Anterior cingulate cortex (tissue), 58 donors: ENCODE measurements around the gene HAP1.

Experiments
- DNase-seq, 58 donors: peaks; one replicate each; lab custom pipeline; 2025; lab: John Stamatoyannopoulos, UW

Gene HAP1

GRCh38 chr17:41766135-41766534 is 31.7 kb upstream of the HAP1 start:
- DNase-seq: no peak

- DNase-seq: no peak
Observed at GRCh38 chr17:41763327-41763726, 28.9 kb upstream of the HAP1 start.

GRCh38 chr17:41762841-41763240 is 28.4 kb upstream of the HAP1 start:
- DNase-seq: no peak

- no peak for DNase-seq
Observed at GRCh38 chr17:41762391-41762790, 27.9 kb upstream of the HAP1 start.

GRCh38 chr17:41760878-41761277 is 26.4 kb upstream of the HAP1 start:
- no peak for DNase-seq

- DNase-seq: no peak
Observed at GRCh38 chr17:41758601-41759000, 24.2 kb upstream of the HAP1 start.

GRCh38 chr17:41754066-41754465 is 19.6 kb upstream of the HAP1 start:
- DNase-seq: no peak

GRCh38 chr17:41751288-41751687 is 16.8 kb upstream of the HAP1 start:
- DNase-seq: no peak

- no peak for DNase-seq
Observed at GRCh38 chr17:41750862-41751261, 16.4 kb upstream of the HAP1 start.

GRCh38 chr17:41748275-41748674 is 13.8 kb upstream of the HAP1 start:
- no peak for DNase-seq

GRCh38 chr17:41741709-41742108 is 7.3 kb upstream of the HAP1 start:
- DNase-seq: no peak

GRCh38 chr17:41740506-41740905 is 6.1 kb upstream of the HAP1 start:
- no peak for DNase-seq

GRCh38 chr17:41739661-41740352 is 5.4 kb upstream of the HAP1 start:
- no peak for DNase-seq

GRCh38 chr17:41738801-41739112 is 4.3 kb upstream of the HAP1 start:
- DNase-seq: no peak

- peak in 56 of 58 donors; percentile 5 to 85 (median 58) for DNase-seq
Observed at GRCh38 chr17:41738077-41738800, 3.8 kb upstream of the HAP1 start.

GRCh38 chr17:41737680-41738023 is 3.2 kb upstream of the HAP1 start:
- no peak for DNase-seq

- no peak for DNase-seq
Observed at GRCh38 chr17:41736983-41737679, 2.7 kb upstream of the HAP1 start.

GRCh38 chr17:41735744-41736143 is 1.3 kb upstream of the HAP1 start:
- no peak for DNase-seq

- DNase-seq: no peak
Observed at GRCh38 chr17:41734949-41735313, 488 bp upstream of the HAP1 start.

GRCh38 chr17:41733348-41734138 is 900 bp downstream of the HAP1 start:
- DNase-seq: peak in 1 of 58 donors; percentile 4

- DNase-seq: no peak
Observed at GRCh38 chr17:41731836-41732235, 2.6 kb downstream of the HAP1 start.
